ENCODE data around the gene CALCOCO2. TPM values are rescaled to one million over a fixed set of nuclear protein-coding genes. Genes with fewer than 3 reads are reported as not detected.

The CALCOCO2 gene, protein sequence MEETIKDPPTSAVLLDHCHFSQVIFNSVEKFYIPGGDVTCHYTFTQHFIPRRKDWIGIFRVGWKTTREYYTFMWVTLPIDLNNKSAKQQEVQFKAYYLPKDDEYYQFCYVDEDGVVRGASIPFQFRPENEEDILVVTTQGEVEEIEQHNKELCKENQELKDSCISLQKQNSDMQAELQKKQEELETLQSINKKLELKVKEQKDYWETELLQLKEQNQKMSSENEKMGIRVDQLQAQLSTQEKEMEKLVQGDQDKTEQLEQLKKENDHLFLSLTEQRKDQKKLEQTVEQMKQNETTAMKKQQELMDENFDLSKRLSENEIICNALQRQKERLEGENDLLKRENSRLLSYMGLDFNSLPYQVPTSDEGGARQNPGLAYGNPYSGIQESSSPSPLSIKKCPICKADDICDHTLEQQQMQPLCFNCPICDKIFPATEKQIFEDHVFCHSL
- polyA plus RNA-seq (4.5 and 16.1 TPM in 2 replicates), polyA minus RNA-seq (7.1 and 7.8 TPM in 2 replicates)

DNA sequence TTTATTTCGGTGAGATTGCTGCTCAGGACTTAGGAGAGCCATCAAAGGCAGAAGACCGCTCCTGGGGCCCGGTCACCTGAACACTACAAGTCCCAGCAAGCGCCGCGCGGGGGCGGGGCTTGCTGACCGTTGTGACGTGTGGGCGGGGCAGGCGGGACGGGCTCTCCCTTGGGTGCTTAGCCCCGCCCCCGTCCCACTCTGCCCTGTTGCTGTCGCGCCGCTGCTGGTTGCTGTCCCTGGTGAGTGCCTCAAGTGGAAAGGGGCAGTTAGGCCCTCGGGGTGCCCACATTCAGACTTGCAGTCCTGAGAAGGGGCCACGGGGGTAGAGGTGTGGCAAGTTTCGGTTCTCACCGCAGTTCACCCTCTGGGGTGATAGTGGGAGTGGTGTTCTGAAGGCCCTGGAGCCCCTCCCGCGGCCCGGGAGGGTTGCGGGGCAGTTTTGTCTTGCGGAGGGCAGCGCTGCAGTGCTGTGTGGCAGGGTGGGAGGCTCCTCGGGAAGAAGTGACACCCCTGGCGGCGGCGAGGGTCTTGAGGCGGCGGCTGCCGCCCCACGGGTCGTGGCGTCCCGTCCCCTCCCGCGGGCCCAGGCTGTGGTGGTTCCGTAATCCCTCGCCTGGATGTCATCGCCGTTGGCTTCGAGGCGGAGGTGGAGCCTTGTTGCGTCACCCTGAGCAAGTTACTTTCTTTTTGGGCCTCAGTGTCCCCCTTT lies at the start of gene CALCOCO2:
TSS of gene CALCOCO2 (plus strand) at position 196 of the 709 bp plus-strand sequence. CDS start 10,673 bp downstream, outside the sequence.
- TF ChIP-seq SMC3 (conservative IDR thresholded peaks at IDR 0.05; ENCODE audit: poor library complexity) (no peak), RAD21 (conservative IDR thresholded peaks at IDR 0.05) (no peak), MXI1 (conservative IDR thresholded peaks at IDR 0.05; ENCODE audit: poor library complexity, severe bottlenecking) (peak; percentile 24), EZH2 (IDR thresholded peaks at IDR 0.05; ENCODE audit: borderline replicate concordance, insufficient read depth, low read length, poor library complexity, severe bottlenecking) (no peak), EP300 (conservative IDR thresholded peaks at IDR 0.05; ENCODE audit: poor library complexity, severe bottlenecking) (no peak), POLR2AphosphoS5 (IDR thresholded peaks at IDR 0.05) (peak; percentile 26), TAF1 (IDR thresholded peaks at IDR 0.05; ENCODE audit: low read depth) (no peak)
- TF ChIP-seq, protein P1, sequence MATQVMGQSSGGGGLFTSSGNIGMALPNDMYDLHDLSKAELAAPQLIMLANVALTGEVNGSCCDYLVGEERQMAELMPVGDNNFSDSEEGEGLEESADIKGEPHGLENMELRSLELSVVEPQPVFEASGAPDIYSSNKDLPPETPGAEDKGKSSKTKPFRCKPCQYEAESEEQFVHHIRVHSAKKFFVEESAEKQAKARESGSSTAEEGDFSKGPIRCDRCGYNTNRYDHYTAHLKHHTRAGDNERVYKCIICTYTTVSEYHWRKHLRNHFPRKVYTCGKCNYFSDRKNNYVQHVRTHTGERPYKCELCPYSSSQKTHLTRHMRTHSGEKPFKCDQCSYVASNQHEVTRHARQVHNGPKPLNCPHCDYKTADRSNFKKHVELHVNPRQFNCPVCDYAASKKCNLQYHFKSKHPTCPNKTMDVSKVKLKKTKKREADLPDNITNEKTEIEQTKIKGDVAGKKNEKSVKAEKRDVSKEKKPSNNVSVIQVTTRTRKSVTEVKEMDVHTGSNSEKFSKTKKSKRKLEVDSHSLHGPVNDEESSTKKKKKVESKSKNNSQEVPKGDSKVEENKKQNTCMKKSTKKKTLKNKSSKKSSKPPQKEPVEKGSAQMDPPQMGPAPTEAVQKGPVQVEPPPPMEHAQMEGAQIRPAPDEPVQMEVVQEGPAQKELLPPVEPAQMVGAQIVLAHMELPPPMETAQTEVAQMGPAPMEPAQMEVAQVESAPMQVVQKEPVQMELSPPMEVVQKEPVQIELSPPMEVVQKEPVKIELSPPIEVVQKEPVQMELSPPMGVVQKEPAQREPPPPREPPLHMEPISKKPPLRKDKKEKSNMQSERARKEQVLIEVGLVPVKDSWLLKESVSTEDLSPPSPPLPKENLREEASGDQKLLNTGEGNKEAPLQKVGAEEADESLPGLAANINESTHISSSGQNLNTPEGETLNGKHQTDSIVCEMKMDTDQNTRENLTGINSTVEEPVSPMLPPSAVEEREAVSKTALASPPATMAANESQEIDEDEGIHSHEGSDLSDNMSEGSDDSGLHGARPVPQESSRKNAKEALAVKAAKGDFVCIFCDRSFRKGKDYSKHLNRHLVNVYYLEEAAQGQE (IDR thresholded peaks at IDR 0.05; ENCODE audit: borderline replicate concordance), result no peak
- TF ChIP-seq, protein P2, sequence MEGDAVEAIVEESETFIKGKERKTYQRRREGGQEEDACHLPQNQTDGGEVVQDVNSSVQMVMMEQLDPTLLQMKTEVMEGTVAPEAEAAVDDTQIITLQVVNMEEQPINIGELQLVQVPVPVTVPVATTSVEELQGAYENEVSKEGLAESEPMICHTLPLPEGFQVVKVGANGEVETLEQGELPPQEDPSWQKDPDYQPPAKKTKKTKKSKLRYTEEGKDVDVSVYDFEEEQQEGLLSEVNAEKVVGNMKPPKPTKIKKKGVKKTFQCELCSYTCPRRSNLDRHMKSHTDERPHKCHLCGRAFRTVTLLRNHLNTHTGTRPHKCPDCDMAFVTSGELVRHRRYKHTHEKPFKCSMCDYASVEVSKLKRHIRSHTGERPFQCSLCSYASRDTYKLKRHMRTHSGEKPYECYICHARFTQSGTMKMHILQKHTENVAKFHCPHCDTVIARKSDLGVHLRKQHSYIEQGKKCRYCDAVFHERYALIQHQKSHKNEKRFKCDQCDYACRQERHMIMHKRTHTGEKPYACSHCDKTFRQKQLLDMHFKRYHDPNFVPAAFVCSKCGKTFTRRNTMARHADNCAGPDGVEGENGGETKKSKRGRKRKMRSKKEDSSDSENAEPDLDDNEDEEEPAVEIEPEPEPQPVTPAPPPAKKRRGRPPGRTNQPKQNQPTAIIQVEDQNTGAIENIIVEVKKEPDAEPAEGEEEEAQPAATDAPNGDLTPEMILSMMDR (IDR thresholded peaks at IDR 0.05; ENCODE audit: poor library complexity, severe bottlenecking), result peak; percentile 46
- Histone ChIP-seq H2AFZ (ENCODE audit: low read depth, low read length) (peak within 1 kb of the TSS; percentile 77), H3K79me2 (replicated peaks; ENCODE audit: insufficient read depth, low read length) (no peaks in the 10 kb centered on the region), H3K4me3 (ENCODE audit: low read length) (peak within 1 kb of the TSS; percentile 74), H3K27ac (ENCODE audit: low read length) (no peak within 1 kb of the TSS), H3K9me2 (ENCODE audit: insufficient read depth, low read length) (no peaks in the 10 kb centered on the region), H4K20me1 (ENCODE audit: insufficient read depth) (no peaks in the 10 kb centered on the region), H3K4me2 (ENCODE audit: low read length) (peak within 1 kb of the TSS; percentile 23), H3K27me3 (ENCODE audit: insufficient read depth, low read depth, low read length) (no peaks in the 10 kb centered on the region), H3K9ac (ENCODE audit: low read length) (peak within 1 kb of the TSS; percentile 61), H3F3A (ENCODE audit: insufficient read depth, low read length, poor library complexity, severe bottlenecking) (no peaks in the 10 kb centered on the region), H3K36me3 (ENCODE audit: insufficient read depth, low read length) (no peaks in the 10 kb centered on the region), H3K9me3 (ENCODE audit: low read length) (no peaks in the 10 kb centered on the region)

DNA sequence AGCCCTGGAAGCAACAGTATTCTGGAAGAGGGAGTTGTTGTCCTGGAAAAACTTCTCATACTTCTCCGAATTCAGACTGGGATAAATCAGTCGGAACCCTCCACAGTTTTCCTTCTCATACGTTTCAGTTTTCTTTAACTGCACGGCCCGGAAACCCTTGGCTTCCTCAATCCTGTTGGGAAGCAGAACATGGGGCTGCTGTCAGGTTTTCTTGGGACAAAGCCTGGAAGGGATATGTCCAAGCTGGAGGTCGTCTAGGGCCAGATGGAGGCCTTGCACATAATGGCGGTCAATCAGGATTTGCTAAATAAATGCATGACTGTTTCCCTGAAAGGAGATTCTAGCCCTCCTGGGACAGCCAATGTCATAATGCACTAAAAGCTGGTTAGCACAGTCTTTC lies 43.0 kb upstream of the CALCOCO2 start:
- Histone ChIP-seq H3K27ac (ENCODE audit: low read length) (no peak overlapping the region), H3K9me2 (ENCODE audit: insufficient read depth, low read length) (no peaks in the 10 kb centered on the region), H3K4me2 (ENCODE audit: low read length) (no peak overlapping the region), H2AFZ (ENCODE audit: low read depth, low read length) (no peak overlapping the region), H3K9ac (ENCODE audit: low read length) (no peak overlapping the region), H3K9me3 (ENCODE audit: low read length) (no peaks in the 10 kb centered on the region), H3K36me3 (ENCODE audit: insufficient read depth, low read length) (no peaks in the 10 kb centered on the region), H4K20me1 (ENCODE audit: insufficient read depth) (no peaks in the 10 kb centered on the region), H3F3A (ENCODE audit: insufficient read depth, low read length, poor library complexity, severe bottlenecking) (no peaks in the 10 kb centered on the region), H3K79me2 (replicated peaks; ENCODE audit: insufficient read depth, low read length) (no peaks in the 10 kb centered on the region), H3K4me3 (ENCODE audit: low read length) (no peak overlapping the region), H3K27me3 (ENCODE audit: insufficient read depth, low read depth, low read length) (no peaks in the 10 kb centered on the region)
- TF ChIP-seq, protein P2 (IDR thresholded peaks at IDR 0.05; ENCODE audit: poor library complexity, severe bottlenecking), result no peak
- TF ChIP-seq, protein P1 (IDR thresholded peaks at IDR 0.05; ENCODE audit: borderline replicate concordance), result no peak
- TF ChIP-seq POLR2AphosphoS5 (IDR thresholded peaks at IDR 0.05), result no peak
- TF ChIP-seq EP300 (conservative IDR thresholded peaks at IDR 0.05; ENCODE audit: poor library complexity, severe bottlenecking), result no peak
- TF ChIP-seq EZH2 (IDR thresholded peaks at IDR 0.05; ENCODE audit: borderline replicate concordance, insufficient read depth, low read length, poor library complexity, severe bottlenecking), result no peak
- TF ChIP-seq TAF1 (IDR thresholded peaks at IDR 0.05; ENCODE audit: low read depth), result no peak

All from neural cell (in vitro differentiated cells).